ENCODE results near the gene PARD3B.

PARD3B gene

DNA sequence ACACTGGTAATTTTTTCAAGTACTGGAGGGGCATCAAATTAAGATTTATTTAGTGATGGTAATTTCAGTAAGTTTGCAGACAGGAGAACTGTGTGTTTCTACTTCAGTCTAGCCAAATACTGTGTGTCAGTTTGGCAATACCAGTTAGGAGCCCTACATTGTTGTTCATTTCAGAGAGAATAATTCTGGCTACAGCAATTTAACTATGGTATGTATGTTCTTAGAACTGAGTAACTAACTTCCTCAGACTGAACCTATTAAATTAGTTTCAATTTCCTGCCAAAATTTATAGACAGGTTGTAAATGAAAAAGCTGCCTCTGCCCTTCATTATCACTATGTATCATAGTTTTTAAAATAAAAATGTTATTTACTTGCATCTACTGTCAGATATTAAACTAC is 332.4 kb downstream of the PARD3B start:
- CTCF ChIA-PET = no interaction called here
- TF ChIP-seq FOXK2 (IDR thresholded peaks at IDR 0.05) = no peak
- TF ChIP-seq NFRKB (IDR thresholded peaks at IDR 0.05) = no peak
- no peak for TF ChIP-seq SUZ12 (IDR thresholded peaks at IDR 0.05)
- TF ChIP-seq CTBP1 (IDR thresholded peaks at IDR 0.05; ENCODE audit: borderline replicate concordance) = no peak
- no peak for TF ChIP-seq ELF4 (IDR thresholded peaks at IDR 0.05)
- TF ChIP-seq ZNF384 (IDR thresholded peaks at IDR 0.05) = no peak
- no peak for TF ChIP-seq TARDBP (IDR thresholded peaks at IDR 0.05)
- no peak for TF ChIP-seq FOXM1 (IDR thresholded peaks at IDR 0.05; ENCODE audit: borderline replicate concordance)
- TF ChIP-seq, protein P1, sequence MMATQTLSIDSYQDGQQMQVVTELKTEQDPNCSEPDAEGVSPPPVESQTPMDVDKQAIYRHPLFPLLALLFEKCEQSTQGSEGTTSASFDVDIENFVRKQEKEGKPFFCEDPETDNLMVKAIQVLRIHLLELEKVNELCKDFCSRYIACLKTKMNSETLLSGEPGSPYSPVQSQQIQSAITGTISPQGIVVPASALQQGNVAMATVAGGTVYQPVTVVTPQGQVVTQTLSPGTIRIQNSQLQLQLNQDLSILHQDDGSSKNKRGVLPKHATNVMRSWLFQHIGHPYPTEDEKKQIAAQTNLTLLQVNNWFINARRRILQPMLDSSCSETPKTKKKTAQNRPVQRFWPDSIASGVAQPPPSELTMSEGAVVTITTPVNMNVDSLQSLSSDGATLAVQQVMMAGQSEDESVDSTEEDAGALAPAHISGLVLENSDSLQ (IDR thresholded peaks at IDR 0.05) = no peak
- TF ChIP-seq L3MBTL2 (conservative IDR thresholded peaks at IDR 0.05) = no peak
- no peak for TF ChIP-seq BHLHE40 (IDR thresholded peaks at IDR 0.05; ENCODE audit: borderline replicate concordance)
- TF ChIP-seq SP1 (IDR thresholded peaks at IDR 0.05) = no peak
- no peak for TF ChIP-seq LEF1 (IDR thresholded peaks at IDR 0.05; ENCODE audit: borderline replicate concordance)
- no peak for TF ChIP-seq HDGF (IDR thresholded peaks at IDR 0.05; ENCODE audit: borderline replicate concordance)
- no peak for TF ChIP-seq FOXA1 (IDR thresholded peaks at IDR 0.05)
- DNase-seq (ENCODE audit: extremely low spot score) = no peak
- POLR2A ChIA-PET = no interaction called here

DNA sequence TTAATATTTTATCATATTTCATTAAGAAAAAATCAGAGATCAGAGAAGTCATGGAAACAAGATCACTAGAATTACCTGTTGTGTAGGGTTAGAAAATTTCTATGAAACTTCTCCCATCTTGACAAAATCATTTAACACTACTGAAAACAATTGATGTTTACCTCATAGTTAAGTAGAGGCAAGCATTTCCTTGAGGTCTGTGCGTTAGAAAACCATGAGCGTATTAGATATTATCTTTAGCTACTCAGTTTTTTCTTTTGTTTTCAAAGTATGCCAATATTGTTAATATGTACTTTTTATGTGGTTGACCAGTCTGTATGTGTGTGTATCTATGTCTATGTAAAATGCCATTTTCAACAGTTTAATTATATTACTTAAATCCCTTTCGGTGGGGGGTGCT is 335.7 kb downstream of the PARD3B start:
- TF ChIP-seq LEF1 (IDR thresholded peaks at IDR 0.05; ENCODE audit: borderline replicate concordance) = no peak
- no peak for TF ChIP-seq ARNT (IDR thresholded peaks at IDR 0.05)
- no peak for TF ChIP-seq TARDBP (IDR thresholded peaks at IDR 0.05)
- no peak for TF ChIP-seq ZNF384 (IDR thresholded peaks at IDR 0.05)
- ChIA-PET CTCF (no interaction called here), POLR2A (no interaction called here)
- no peak for DNase-seq (ENCODE audit: extremely low spot score)

DNA sequence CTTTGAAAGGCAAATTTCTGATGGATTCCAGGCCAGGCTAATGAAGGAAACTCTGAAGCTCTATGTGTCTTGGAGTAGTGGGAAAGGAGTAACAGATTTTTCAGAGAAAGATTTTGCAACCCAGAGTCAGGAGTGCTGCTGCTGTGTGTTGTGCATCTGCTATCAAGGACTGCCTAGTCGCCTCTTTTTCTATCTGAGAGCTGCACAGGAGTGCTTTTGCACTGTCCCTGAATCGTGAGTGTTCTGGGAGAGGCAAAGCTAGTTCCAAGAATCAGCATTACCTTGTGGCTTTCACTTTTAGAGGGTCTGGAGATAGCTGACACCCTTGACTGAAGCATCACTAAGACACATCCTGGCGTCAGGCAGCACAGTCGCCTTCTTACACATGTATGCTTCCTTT is 336.4 kb downstream of the PARD3B start:
- DNase-seq (ENCODE audit: extremely low spot score) = no peak
- ChIA-PET POLR2A (no interaction called here), CTCF (no interaction called here)
- TF ChIP-seq NFRKB (IDR thresholded peaks at IDR 0.05) (no peak), ZNF384 (IDR thresholded peaks at IDR 0.05) (no peak), FOXA1 (IDR thresholded peaks at IDR 0.05) (no peak), L3MBTL2 (conservative IDR thresholded peaks at IDR 0.05) (no peak), SUZ12 (IDR thresholded peaks at IDR 0.05) (no peak), TARDBP (IDR thresholded peaks at IDR 0.05) (no peak), ELF4 (IDR thresholded peaks at IDR 0.05) (no peak), HDGF (IDR thresholded peaks at IDR 0.05; ENCODE audit: borderline replicate concordance) (no peak), FOXM1 (IDR thresholded peaks at IDR 0.05; ENCODE audit: borderline replicate concordance) (no peak), FOXK2 (IDR thresholded peaks at IDR 0.05) (no peak), LEF1 (IDR thresholded peaks at IDR 0.05; ENCODE audit: borderline replicate concordance) (no peak), CTBP1 (IDR thresholded peaks at IDR 0.05; ENCODE audit: borderline replicate concordance) (no peak), BHLHE40 (IDR thresholded peaks at IDR 0.05; ENCODE audit: borderline replicate concordance) (no peak), ARNT (IDR thresholded peaks at IDR 0.05) (no peak)
- TF ChIP-seq, protein P1 (IDR thresholded peaks at IDR 0.05) = no peak

DNA sequence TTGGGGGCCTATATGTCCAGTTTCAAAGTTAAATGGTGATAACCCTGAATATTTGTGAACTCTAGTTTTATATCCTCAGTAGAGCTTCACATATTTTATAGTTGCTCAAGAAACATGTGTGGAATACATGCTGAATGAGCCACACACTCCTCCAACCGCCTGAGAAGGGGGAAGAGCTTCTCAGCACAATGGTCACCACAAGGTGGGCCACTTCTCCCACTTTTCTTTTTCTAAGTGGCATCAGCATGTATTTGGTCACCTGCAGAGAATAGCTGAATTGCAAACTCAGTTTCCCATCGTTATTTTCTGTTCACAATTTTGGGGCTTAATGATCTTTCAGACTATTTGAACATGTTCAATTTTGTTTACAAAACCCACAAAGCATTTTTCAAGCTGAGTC is 340.5 kb downstream of the PARD3B start:
- ChIA-PET POLR2A (no interaction called here), CTCF (interaction anchor here (0.6 kb wide), 1 partner anchor 790 kb away, joined by 4 read pairs; no protein-coding TSS in a partner anchor)
- no peak for DNase-seq (ENCODE audit: extremely low spot score)
- TF ChIP-seq SUZ12 (IDR thresholded peaks at IDR 0.05) (no peak), CTBP1 (IDR thresholded peaks at IDR 0.05; ENCODE audit: borderline replicate concordance) (no peak), ARNT (IDR thresholded peaks at IDR 0.05) (no peak), HDGF (IDR thresholded peaks at IDR 0.05; ENCODE audit: borderline replicate concordance) (no peak), NFRKB (IDR thresholded peaks at IDR 0.05) (no peak), LEF1 (IDR thresholded peaks at IDR 0.05; ENCODE audit: borderline replicate concordance) (no peak), FOXM1 (IDR thresholded peaks at IDR 0.05; ENCODE audit: borderline replicate concordance) (no peak), SP1 (IDR thresholded peaks at IDR 0.05) (no peak), FOXA1 (IDR thresholded peaks at IDR 0.05) (no peak), TARDBP (IDR thresholded peaks at IDR 0.05) (no peak), L3MBTL2 (conservative IDR thresholded peaks at IDR 0.05) (no peak)
- TF ChIP-seq, protein P1 (IDR thresholded peaks at IDR 0.05) = no peak

DNA sequence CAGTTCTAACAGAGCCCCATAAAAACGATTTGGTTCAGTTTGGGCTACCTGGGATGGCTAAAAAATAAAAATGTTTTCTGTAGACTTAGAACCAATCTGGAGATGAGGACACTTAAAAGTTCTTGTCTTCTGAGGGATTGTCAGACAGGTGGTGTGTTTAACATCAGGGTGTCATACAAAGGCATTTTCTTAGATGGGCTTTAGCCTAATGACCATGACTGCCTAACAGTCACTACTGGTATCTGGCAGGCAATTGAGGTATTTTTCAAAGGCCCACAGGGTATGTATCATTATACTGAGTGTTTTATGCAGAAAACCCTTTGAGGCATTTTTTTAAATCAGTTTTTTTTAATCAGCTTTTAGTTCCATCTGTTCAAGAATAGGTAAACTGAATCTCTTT is 341.4 kb downstream of the PARD3B start:
- CTCF ChIA-PET = interaction anchor here (0.6 kb wide), 1 partner anchor 888 kb away, joined by 3 read pairs; no protein-coding TSS in a partner anchor
- POLR2A ChIA-PET = no interaction called here
- TF ChIP-seq SUZ12 (IDR thresholded peaks at IDR 0.05) (no peak), L3MBTL2 (conservative IDR thresholded peaks at IDR 0.05) (no peak), TARDBP (IDR thresholded peaks at IDR 0.05) (no peak), SP1 (IDR thresholded peaks at IDR 0.05) (no peak)
- no peak for DNase-seq (ENCODE audit: extremely low spot score)

DNA sequence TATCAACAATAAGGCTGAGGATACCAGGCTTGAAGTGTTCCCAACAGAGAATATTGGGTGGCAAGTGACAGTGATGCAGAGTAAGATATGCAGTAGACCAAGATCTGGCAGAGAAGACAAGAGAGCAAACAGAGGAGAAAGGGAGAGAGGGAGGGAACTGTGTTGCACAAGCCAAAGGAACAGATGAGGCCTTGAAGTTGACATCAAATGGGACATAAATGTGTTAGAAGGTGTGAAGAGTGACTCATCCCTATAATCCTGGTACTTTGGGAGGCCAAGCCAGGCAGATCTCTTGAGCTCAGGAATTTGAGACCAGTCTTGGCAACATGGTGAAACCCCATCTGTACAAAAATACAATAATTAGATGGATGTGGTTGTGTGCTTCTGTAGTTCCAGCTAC is 342.9 kb downstream of the PARD3B start:
- no peak for TF ChIP-seq SP1 (IDR thresholded peaks at IDR 0.05)
- TF ChIP-seq FOXA1 (IDR thresholded peaks at IDR 0.05) = no peak
- no peak for TF ChIP-seq FOXM1 (IDR thresholded peaks at IDR 0.05; ENCODE audit: borderline replicate concordance)
- no peak for TF ChIP-seq CTBP1 (IDR thresholded peaks at IDR 0.05; ENCODE audit: borderline replicate concordance)
- no peak for TF ChIP-seq ARNT (IDR thresholded peaks at IDR 0.05)
- no peak for TF ChIP-seq NFRKB (IDR thresholded peaks at IDR 0.05)
- no peak for TF ChIP-seq LEF1 (IDR thresholded peaks at IDR 0.05; ENCODE audit: borderline replicate concordance)
- TF ChIP-seq ELF4 (IDR thresholded peaks at IDR 0.05) = no peak
- no peak for TF ChIP-seq SUZ12 (IDR thresholded peaks at IDR 0.05)
- TF ChIP-seq, protein P1 (IDR thresholded peaks at IDR 0.05) = no peak
- no peak for TF ChIP-seq FOXK2 (IDR thresholded peaks at IDR 0.05)
- TF ChIP-seq L3MBTL2 (conservative IDR thresholded peaks at IDR 0.05) = no peak
- TF ChIP-seq ZNF384 (IDR thresholded peaks at IDR 0.05) = no peak
- TF ChIP-seq HDGF (IDR thresholded peaks at IDR 0.05; ENCODE audit: borderline replicate concordance) = no peak
- TF ChIP-seq BHLHE40 (IDR thresholded peaks at IDR 0.05; ENCODE audit: borderline replicate concordance) = no peak
- no peak for TF ChIP-seq TARDBP (IDR thresholded peaks at IDR 0.05)
- no peak for DNase-seq (ENCODE audit: extremely low spot score)
- CTCF ChIA-PET = interaction anchor here (1.1 kb wide), 1 partner anchor 537 kb away, joined by 3 read pairs; no protein-coding TSS in a partner anchor

More for the DNA sequence above, 342.9 kb downstream of the PARD3B start:
- POLR2A ChIA-PET = no interaction called here
